Right ventricle myocardium superior (tissue), 1 donor: ENCODE results near the gene ATF7. TPM values are rescaled to one million over a fixed set of nuclear protein-coding genes. Genes with fewer than 3 reads are reported as not detected.
A peak's percentile ranks its signal among the peaks of the same experiment; 100 is the strongest.
"Not testable (repeated sequence)": the region's sequence is repeated elsewhere in the genome, so short reads cannot be mapped to it uniquely, and the experiment has no call there.

Experiments
- ATAC-seq: fragments of 200-7000 bp; cut with Tn5 transposase; one replicate; pipeline ENCODE4 v1.9.1; 2020; ENCODE audit warnings: mild to moderate bottlenecking; ENCODE audit not compliant: poor library complexity
- DNase-seq: peaks from one replicate; pipeline ENCODE4 v3.0.0-alpha.2; 2020
- intact Hi-C: fragments of 100-400 bp; cut with DNase I; formaldehyde crosslinking; loops from one replicate; pipeline ENCODE4 v1.11.2; 2022
- total RNA-seq: library from RNA; stranded (reverse); fragmentation: NEBNext Ultra II Directional; extraction: Animal tissue kit (Norgen Biotek cat#: 25700); gene quantifications from one replicate; pipeline ENCODE4 v1.2.1, GENCODE V29; 2021
- donor health status: DM: no; HTN: yes; CAD: no; lungs with severe emphysema.

The ATF7 gene
- total RNA-seq, 1 donor from 2014 or later: 29.1 TPM

GRCh38 chr12:53636641-53637040 is 10.5 kb upstream of the ATF7 start:
- no peak for ATAC-seq
- DNase-seq: no peak
- intact Hi-C loops: no loop called here

GRCh38 chr12:53635708-53636107 is 9.5 kb upstream of the ATF7 start:
- intact Hi-C loops, ATAC-seq, DNase-seq: not testable (repeated sequence)

- intact Hi-C loops: no loop called here
- ATAC-seq (no peak), DNase-seq (no peak)
Measured at GRCh38 chr12:53631721-53632120, 5.5 kb upstream of the ATF7 start.

- no peak for DNase-seq
- intact Hi-C loops: loop anchor here (5.0 kb wide), 2 partner anchors 34 to 49 kb away; partner anchors contain the start of gene ATP5MC2
Measured at GRCh38 chr12:53627919-53628318, 1.7 kb upstream of the ATF7 start.

GRCh38 chr12:53626702-53627169 is 554 bp upstream of the ATF7 start:
- DNase-seq (no peak), ATAC-seq (no peak)
- intact Hi-C loops: loop anchor here (5.0 kb wide), 2 partner anchors 36 to 51 kb away; partner anchors contain the start of gene ATP5MC2

More at GRCh38 chr12:53627919-53628318, 1.7 kb upstream of the ATF7 start:
- ATAC-seq: no peak

GRCh38 chr12:53625373-53625945 is 723 bp downstream of the ATF7 start:
- ATAC-seq (no peak), DNase-seq (no peak)
- intact Hi-C loops: loop anchor here (5.0 kb wide), 2 partner anchors 37 to 52 kb away; partner anchors contain the start of gene ATP5MC2

- no peak for ATAC-seq
- intact Hi-C loops: loop anchor here (5.0 kb wide), 2 partner anchors 37 to 52 kb away; partner anchors contain the start of gene ATP5MC2
Measured at GRCh38 chr12:53624956-53625355, 1.2 kb downstream of the ATF7 start.

GRCh38 chr12:53624458-53624857 is 1.7 kb downstream of the ATF7 start:
- ATAC-seq (no peak), DNase-seq (no peak)
- intact Hi-C loops: no loop called here

More at GRCh38 chr12:53624956-53625355, 1.2 kb downstream of the ATF7 start:
- no peak for DNase-seq

GRCh38 chr12:53623548-53624385 is 2.4 kb downstream of the ATF7 start:
- ATAC-seq: no peak
- intact Hi-C loops: no loop called here
- DNase-seq: no peak

GRCh38 chr12:53622724-53623123 is 3.5 kb downstream of the ATF7 start:
- ATAC-seq: no peak
- DNase-seq: no peak
- intact Hi-C loops: no loop called here

- no peak for DNase-seq
- ATAC-seq: no peak
- intact Hi-C loops: no loop called here
Measured at GRCh38 chr12:53618275-53618674, 7.9 kb downstream of the ATF7 start.

- intact Hi-C loops: no loop called here
- ATAC-seq (no peak), DNase-seq (no peak)
Measured at GRCh38 chr12:53617700-53618099, 8.5 kb downstream of the ATF7 start.

GRCh38 chr12:53616950-53617349 is 9.2 kb downstream of the ATF7 start:
- intact Hi-C loops: no loop called here
- ATAC-seq (peak; percentile 26), DNase-seq (no peak)

- intact Hi-C loops: no loop called here
- ATAC-seq: no peak
- DNase-seq: no peak
Measured at GRCh38 chr12:53613821-53614220, 12.4 kb downstream of the ATF7 start.

GRCh38 chr12:53612978-53613377 is 13.2 kb downstream of the ATF7 start:
- ATAC-seq (no peak), DNase-seq (no peak)
- intact Hi-C loops: no loop called here

GRCh38 chr12:53611304-53611703 is 14.9 kb downstream of the ATF7 start:
- ATAC-seq: no peak
- DNase-seq: no peak
- intact Hi-C loops: no loop called here

GRCh38 chr12:53606688-53607087 is 19.5 kb downstream of the ATF7 start:
- DNase-seq, ATAC-seq, intact Hi-C loops: not testable (repeated sequence)

- ATAC-seq: no peak
- intact Hi-C loops: no loop called here
Measured at GRCh38 chr12:53604581-53604980, 21.6 kb downstream of the ATF7 start.

GRCh38 chr12:53603804-53604203 is 22.4 kb downstream of the ATF7 start:
- ATAC-seq (no peak), DNase-seq (no peak)
- intact Hi-C loops: no loop called here

More at GRCh38 chr12:53604581-53604980, 21.6 kb downstream of the ATF7 start:
- no peak for DNase-seq

GRCh38 chr12:53603196-53603595 is 23.0 kb downstream of the ATF7 start:
- intact Hi-C loops: no loop called here
- no peak for ATAC-seq
- no peak for DNase-seq
